Kidney epithelial cell (primary cell): Measurements from ENCODE around the gene CTH. TPM values are rescaled to one million over a fixed set of nuclear protein-coding genes. Genes with fewer than 3 reads are reported as not detected.

ENCODE experiments used
- DNase-seq: peaks from one replicate; pipeline ENCODE4 v3.0.0-alpha.2; 2010; ENCODE audit warnings: low read depth
- H3K27me3 ChIP-seq: 2 replicates; pipeline ENCODE4 v1.6.0; 2011; ENCODE audit warnings: low read length; ENCODE audit not compliant: control insufficient read depth, insufficient read depth
- H3K36me3 ChIP-seq: 2 replicates; pipeline ENCODE4 v1.5.1; 2011; ENCODE audit warnings: low read length; ENCODE audit not compliant: control insufficient read depth, insufficient read depth
- H3K4me3 ChIP-seq: 2 replicates; pipeline ENCODE4 v1.5.1; 2011; ENCODE audit warnings: low read depth, mild to moderate bottlenecking, control low read depth, low read length
- total RNA-seq: library from RNA; depleted of rRNA; stranded (reverse); fragments of >200 nt; gene quantifications from 2 replicates; pipeline ENCODE4 v1.2.3, GENCODE V29; 2015
- TF ChIP-seq, protein P1 (sequence below): IDR thresholded peaks from 2 replicates; pipeline ENCODE4 v1.5.1; 2011; ENCODE audit warnings: mild to moderate bottlenecking, moderate library complexity, low read length, control low read depth, inconsistent platforms; ENCODE audit not compliant: insufficient read depth, poor library complexity, severe bottlenecking

Gene CTH
- total RNA-seq, 1 donor from 2014 or later, result 18.2 TPM

DNA sequence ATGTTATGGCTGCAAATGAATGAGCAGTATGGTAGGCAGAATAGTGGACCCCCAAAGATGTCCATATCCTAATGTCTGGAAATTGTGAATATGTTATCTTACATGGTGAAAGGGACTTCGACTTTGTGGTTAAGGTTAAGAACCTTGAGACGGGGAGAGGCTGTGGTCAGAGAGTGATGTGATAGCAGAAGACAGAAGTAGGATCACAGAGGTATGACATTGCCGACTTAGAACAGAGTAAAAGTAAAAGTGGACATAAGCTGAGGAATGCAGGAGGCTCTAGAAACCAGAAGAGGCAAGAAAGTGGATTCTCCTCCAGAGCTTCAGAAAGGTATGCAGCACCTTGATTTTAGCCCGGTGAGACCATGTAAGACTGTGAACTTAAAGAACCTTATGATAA is 74.6 kb downstream of the CTH start:
- Histone ChIP-seq H3K27me3 (no peaks in the 10 kb centered on the region), H3K36me3 (no peaks in the 10 kb centered on the region), H3K4me3 (no peak overlapping the region)
- DNase-seq, result no peak
- TF ChIP-seq, protein P1, sequence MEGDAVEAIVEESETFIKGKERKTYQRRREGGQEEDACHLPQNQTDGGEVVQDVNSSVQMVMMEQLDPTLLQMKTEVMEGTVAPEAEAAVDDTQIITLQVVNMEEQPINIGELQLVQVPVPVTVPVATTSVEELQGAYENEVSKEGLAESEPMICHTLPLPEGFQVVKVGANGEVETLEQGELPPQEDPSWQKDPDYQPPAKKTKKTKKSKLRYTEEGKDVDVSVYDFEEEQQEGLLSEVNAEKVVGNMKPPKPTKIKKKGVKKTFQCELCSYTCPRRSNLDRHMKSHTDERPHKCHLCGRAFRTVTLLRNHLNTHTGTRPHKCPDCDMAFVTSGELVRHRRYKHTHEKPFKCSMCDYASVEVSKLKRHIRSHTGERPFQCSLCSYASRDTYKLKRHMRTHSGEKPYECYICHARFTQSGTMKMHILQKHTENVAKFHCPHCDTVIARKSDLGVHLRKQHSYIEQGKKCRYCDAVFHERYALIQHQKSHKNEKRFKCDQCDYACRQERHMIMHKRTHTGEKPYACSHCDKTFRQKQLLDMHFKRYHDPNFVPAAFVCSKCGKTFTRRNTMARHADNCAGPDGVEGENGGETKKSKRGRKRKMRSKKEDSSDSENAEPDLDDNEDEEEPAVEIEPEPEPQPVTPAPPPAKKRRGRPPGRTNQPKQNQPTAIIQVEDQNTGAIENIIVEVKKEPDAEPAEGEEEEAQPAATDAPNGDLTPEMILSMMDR, result no peak

DNA sequence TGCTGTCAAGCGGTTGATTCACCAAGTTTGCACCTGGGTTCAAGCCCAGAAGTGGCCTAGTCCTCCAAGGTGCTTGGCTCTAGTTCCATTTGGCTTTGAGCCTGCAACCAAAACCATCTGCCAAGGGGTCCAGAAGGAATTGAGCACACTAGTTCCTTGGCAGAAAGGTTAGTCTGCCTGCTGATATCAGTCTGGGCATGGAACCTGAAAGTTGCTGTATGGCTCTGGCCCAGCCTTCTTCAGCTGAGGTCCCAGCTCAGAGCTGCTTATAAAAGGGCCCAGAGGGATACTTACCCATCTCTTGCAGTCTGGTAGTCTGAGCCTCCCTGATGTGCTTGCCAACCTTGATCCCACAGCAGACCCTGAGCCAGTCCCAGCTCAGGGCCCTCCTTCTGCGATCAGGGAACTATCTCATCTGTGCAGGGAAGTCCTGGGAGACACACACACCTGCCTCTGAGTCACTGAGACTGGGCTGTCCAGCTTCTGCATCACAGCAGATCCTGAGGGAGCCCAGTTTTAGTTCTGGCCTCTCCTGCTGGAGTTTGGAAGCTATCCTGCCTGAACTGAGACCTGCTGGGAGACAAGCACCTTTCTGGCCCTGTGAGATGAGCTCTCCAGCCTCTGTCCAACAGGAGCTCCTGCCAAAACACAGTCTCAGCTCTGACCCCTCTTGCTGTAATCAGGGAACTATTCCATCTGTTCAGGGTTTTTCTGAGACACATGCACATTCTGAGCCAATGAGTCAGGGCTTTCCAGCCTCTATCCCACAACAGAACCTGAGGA is 75.8 kb downstream of the CTH start:
- Histone ChIP-seq H3K36me3 (no peaks in the 10 kb centered on the region), H3K4me3 (no peak overlapping the region), H3K27me3 (no peaks in the 10 kb centered on the region)
- TF ChIP-seq, protein P1, result peak; percentile 8
- peak; percentile 72 for DNase-seq

DNA sequence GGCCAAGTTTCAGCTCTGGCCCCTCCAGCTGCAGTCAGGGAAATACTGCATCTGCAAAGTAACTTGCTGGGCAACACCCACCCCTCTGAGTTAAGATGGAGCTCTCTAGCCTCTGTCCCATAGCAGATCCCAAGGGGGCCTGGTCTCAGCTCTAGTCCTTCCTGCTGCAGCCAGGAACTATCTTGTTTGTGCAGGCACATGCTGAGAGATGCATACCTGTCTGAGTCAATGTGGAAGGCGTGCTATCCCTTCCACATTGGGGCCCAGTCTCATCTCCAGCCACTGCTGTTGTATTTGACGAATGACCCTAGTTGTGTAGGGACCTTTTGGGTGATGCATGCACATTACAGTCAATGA is 76.4 kb downstream of the CTH start:
- TF ChIP-seq, protein P1, result no peak

DNA sequence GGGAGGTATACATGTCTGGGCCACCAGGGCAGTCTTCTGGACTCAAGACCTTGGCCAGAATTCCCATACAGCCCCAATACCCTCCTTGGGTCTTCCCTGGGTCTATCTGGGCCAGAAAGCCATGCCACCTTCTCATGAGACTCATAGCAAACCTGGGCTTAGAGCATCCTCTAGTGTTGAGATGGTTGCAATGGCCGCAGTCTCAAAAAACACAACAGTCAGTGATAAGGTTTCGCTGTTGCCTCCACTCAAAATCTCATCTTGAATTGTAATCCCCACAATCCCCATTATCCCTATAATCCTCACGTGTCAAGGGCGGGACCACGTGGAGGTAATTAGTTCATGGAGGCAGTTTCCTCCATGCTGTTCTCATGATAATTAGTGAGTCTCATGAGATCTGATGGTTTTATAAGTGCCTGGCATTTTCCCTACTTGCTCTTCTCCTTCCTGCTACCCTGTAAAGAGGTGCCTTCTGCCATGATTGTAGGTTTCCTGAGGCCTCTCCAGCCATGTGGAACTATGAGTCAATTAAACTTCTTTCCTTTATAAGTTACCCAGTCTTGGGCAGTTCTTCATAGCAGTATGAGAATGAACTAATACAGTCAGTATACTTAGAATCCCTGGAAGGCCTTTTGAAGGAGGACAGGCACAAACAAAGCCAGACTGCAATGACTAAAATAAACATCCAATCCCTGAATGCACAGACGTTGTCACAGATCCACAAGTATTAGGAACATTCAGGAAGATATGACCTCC is 77.0 kb downstream of the CTH start:
- no peak overlapping the region for H3K4me3 ChIP-seq
- H3K27me3 ChIP-seq, result no peaks in the 10 kb centered on the region
- TF ChIP-seq, protein P1, result peak; percentile 58
- DNase-seq, result no peak
- H3K36me3 ChIP-seq, result no peaks in the 10 kb centered on the region

More for the DNA sequence above, 76.4 kb downstream of the CTH start:
- no peak for DNase-seq
- no peaks in the 10 kb centered on the region for H3K36me3 ChIP-seq
- H3K27me3 ChIP-seq, result no peaks in the 10 kb centered on the region
- H3K4me3 ChIP-seq, result no peak overlapping the region

Other genes with a start within 250 kb of the CTH start
- 24.6 and 26.5 TPM in 2 replicates for gene LRRC40, start 205.7 kb upstream of the CTH start, total RNA-seq
- 78.8 and 81.9 TPM in 2 replicates for gene SRSF11, start 189.9 kb upstream of the CTH start, total RNA-seq
- 15.0 and 15.2 TPM in 2 replicates for gene ANKRD13C, start 56.5 kb upstream of the CTH start, total RNA-seq